SK-N-SH treated with all-trans-retinoic acid at 6 μM for 48 hours (cell line): Measurements from ENCODE around the gene PURB.

Experiments used
- OSR1 ChIP-seq: fragments of 250-450 bp; sonication (Bioruptor Pico); IDR thresholded peaks from 2 replicates; pipeline ENCODE4 v1.8.0; 2022; ENCODE audit warnings: moderate library complexity, mild to moderate bottlenecking, inconsistent platforms
- ZNF8 ChIP-seq: fragments of 450-650 bp; formaldehyde crosslinking; IDR thresholded peaks from 2 replicates; pipeline ENCODE4 v1.5.0; 2020; ENCODE audit warnings: mild to moderate bottlenecking, moderate library complexity
- TF ChIP-seq, protein P1 (sequence below): fragments of 250-450 bp; sonication (Bioruptor Pico); IDR thresholded peaks from 2 replicates; pipeline ENCODE4 v1.8.0; 2020; ENCODE audit warnings: mild to moderate bottlenecking, moderate library complexity, borderline replicate concordance

DNA sequence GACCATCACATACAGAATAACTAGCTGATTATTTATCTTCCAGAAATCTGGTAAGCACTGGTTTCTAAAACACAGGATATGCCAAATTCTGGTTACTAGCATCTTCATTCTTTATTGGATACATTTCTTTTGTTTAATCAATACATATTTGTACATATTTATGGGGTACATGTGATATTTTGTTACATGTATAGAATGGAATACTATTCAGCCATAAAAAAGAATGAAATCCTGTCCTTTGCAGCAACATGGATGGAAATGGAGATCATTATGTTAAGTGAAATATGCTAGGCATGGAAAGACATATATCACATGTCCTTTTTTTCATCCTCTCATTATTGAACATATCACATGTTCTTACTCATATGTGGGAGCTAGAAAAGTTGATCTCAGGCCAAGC is 32.7 kb upstream of the PURB start:
- TF ChIP-seq ZNF8 (CRISPR knock-in tag) (no peak), OSR1 (CRISPR knock-in tag) (no peak)
- TF ChIP-seq, protein P1, sequence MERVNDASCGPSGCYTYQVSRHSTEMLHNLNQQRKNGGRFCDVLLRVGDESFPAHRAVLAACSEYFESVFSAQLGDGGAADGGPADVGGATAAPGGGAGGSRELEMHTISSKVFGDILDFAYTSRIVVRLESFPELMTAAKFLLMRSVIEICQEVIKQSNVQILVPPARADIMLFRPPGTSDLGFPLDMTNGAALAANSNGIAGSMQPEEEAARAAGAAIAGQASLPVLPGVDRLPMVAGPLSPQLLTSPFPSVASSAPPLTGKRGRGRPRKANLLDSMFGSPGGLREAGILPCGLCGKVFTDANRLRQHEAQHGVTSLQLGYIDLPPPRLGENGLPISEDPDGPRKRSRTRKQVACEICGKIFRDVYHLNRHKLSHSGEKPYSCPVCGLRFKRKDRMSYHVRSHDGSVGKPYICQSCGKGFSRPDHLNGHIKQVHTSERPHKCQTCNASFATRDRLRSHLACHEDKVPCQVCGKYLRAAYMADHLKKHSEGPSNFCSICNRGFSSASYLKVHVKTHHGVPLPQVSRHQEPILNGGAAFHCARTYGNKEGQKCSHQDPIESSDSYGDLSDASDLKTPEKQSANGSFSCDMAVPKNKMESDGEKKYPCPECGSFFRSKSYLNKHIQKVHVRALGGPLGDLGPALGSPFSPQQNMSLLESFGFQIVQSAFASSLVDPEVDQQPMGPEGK (CRISPR knock-in tag) = no peak
